ENCODE measurements around the gene ACOX2.

GRCh38 chr3:58553003-58553402 is 16.0 kb upstream of the ACOX2 start:
- TF ChIP-seq CTCF (IDR thresholded peaks at IDR 0.05; ENCODE audit: borderline replicate concordance, extremely low read depth, low read length, poor library complexity, severe bottlenecking) (no peak), EZH2 (IDR thresholded peaks at IDR 0.05; ENCODE audit: borderline replicate concordance, low read depth, low read length, severe bottlenecking) (no peak)

Data from DND-41 (cell line).